ENCODE data around the gene LPAR3.

Gene LPAR3

GRCh38 chr1:84847253-84848250 lies 45.5 kb downstream of the LPAR3 start:
- peak overlapping the region; percentile 25; the same call in 1 of the 2 replicates for H3K27ac ChIP-seq (ENCODE audit: extremely low read depth, low read depth, low read length)
- no peaks in the 10 kb centered on the region for H3K9me3 ChIP-seq (ENCODE audit: control insufficient read depth, insufficient read depth, low read depth, low read length)
- POLR2A ChIA-PET, result no interaction called here
- H3K4me3 ChIP-seq (ENCODE audit: low read depth, low read length), result no peak overlapping the region
- peaks cover 17% of the 10 kb centered on the region for H3K4me1 ChIP-seq (ENCODE audit: control insufficient read depth, insufficient read depth, low read length)
- no peaks in the 10 kb centered on the region for H3K36me3 ChIP-seq (ENCODE audit: control insufficient read depth in 2 of 2, insufficient read depth in 1 of 2, low read length in 2 of 2)
- CTCF ChIA-PET, result interaction anchor here (0.6 to 1.3 kb wide), 4 partner anchors 8 to 546 kb away, joined by 3 to 5 read pairs (median 4); partner anchors contain the start of gene SAMD13
- TF ChIP-seq ZNF76 (tag by site-specific recombination; IDR thresholded peaks at IDR 0.05; ENCODE audit: borderline replicate concordance, low read depth), result no peak
- TF ChIP-seq GFI1B (tag by site-specific recombination; IDR thresholded peaks at IDR 0.05), result no peak
- TF ChIP-seq ZNF132 (tag by site-specific recombination; IDR thresholded peaks at IDR 0.05; ENCODE audit: borderline replicate concordance), result no peak
- no peak for TF ChIP-seq ZNF19 (tag by site-specific recombination; IDR thresholded peaks at IDR 0.05; ENCODE audit: low read depth)
- TF ChIP-seq, protein P1, sequence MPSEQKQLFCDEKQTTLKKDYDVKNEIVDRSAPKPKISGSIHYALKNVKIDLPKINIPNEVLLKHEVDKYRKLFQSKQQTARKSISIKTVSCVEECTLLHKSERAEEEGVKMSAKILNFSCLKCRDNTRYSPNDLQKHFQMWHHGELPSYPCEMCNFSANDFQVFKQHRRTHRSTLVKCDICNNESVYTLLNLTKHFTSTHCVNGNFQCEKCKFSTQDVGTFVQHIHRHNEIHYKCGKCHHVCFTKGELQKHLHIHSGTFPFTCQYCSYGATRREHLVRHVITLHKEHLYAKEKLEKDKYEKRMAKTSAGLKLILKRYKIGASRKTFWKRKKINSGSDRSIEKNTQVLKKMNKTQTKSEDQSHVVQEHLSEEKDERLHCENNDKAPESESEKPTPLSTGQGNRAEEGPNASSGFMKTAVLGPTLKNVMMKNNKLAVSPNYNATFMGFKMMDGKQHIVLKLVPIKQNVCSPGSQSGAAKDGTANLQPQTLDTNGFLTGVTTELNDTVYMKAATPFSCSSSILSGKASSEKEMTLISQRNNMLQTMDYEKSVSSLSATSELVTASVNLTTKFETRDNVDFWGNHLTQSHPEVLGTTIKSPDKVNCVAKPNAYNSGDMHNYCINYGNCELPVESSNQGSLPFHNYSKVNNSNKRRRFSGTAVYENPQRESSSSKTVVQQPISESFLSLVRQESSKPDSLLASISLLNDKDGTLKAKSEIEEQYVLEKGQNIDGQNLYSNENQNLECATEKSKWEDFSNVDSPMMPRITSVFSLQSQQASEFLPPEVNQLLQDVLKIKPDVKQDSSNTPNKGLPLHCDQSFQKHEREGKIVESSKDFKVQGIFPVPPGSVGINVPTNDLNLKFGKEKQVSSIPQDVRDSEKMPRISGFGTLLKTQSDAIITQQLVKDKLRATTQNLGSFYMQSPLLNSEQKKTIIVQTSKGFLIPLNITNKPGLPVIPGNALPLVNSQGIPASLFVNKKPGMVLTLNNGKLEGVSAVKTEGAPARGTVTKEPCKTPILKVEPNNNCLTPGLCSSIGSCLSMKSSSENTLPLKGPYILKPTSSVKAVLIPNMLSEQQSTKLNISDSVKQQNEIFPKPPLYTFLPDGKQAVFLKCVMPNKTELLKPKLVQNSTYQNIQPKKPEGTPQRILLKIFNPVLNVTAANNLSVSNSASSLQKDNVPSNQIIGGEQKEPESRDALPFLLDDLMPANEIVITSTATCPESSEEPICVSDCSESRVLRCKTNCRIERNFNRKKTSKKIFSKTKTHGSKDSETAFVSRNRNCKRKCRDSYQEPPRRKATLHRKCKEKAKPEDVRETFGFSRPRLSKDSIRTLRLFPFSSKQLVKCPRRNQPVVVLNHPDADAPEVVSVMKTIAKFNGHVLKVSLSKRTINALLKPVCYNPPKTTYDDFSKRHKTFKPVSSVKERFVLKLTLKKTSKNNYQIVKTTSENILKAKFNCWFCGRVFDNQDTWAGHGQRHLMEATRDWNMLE (tag by site-specific recombination; conservative IDR thresholded peaks at IDR 0.05; ENCODE audit: low read depth), result no peak
- no peak for TF ChIP-seq ZSCAN16 (tag by site-specific recombination; IDR thresholded peaks at IDR 0.05)
- no peak for TF ChIP-seq ZNF311 (tag by site-specific recombination; IDR thresholded peaks at IDR 0.05; ENCODE audit: borderline replicate concordance)
- no peak for TF ChIP-seq ZNF677 (tag by site-specific recombination; IDR thresholded peaks at IDR 0.05)
- no peak for TF ChIP-seq KLF8 (tag by site-specific recombination; IDR thresholded peaks at IDR 0.05)
- peak; percentile 85 for TF ChIP-seq WT1 (tag by site-specific recombination; IDR thresholded peaks at IDR 0.05)
- peak; percentile 69 for TF ChIP-seq ZNF366 (tag by site-specific recombination; conservative IDR thresholded peaks at IDR 0.05)
- TF ChIP-seq, protein P2, sequence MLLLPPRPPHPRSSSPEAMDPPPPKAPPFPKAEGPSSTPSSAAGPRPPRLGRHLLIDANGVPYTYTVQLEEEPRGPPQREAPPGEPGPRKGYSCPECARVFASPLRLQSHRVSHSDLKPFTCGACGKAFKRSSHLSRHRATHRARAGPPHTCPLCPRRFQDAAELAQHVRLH (tag by site-specific recombination; IDR thresholded peaks at IDR 0.05), result 0 out of 2 replicates have a peak, but pooled peaks have one; percentile 22
- peak; percentile 55; the same call in 1 of the 2 replicates for TF ChIP-seq ZFP69B (tag by site-specific recombination; IDR thresholded peaks at IDR 0.05)
- no peak for TF ChIP-seq ZNF670 (tag by site-specific recombination; IDR thresholded peaks at IDR 0.05; ENCODE audit: low read depth)
- TF ChIP-seq, protein P3, sequence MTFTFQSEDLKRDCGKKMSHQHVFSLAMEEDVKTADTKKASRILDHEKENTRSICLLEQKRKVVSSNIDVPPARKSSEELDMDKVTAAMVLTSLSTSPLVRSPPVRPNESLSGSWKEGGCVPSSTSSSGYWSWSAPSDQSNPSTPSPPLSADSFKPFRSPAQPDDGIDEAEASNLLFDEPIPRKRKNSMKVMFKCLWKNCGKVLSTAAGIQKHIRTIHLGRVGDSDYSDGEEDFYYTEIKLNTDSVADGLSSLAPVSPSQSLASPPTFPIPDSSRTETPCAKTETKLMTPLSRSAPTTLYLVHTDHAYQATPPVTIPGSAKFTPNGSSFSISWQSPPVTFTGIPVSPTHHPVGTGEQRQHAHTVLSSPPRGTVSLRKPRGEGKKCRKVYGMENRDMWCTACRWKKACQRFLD (tag by site-specific recombination; IDR thresholded peaks at IDR 0.05), result no peak
- TF ChIP-seq SP2 (tag by site-specific recombination; IDR thresholded peaks at IDR 0.05), result no peak
- TF ChIP-seq ELK4 (IDR thresholded peaks at IDR 0.05; ENCODE audit: borderline replicate concordance, low read depth, low read length), result no peak
- TF ChIP-seq ZNF792 (tag by site-specific recombination; IDR thresholded peaks at IDR 0.05), result no peak
- no peak for TF ChIP-seq KLF17 (tag by site-specific recombination; IDR thresholded peaks at IDR 0.05)
- TF ChIP-seq ZNF768 (tag by site-specific recombination; IDR thresholded peaks at IDR 0.05), result no peak
- peak; percentile 44 for TF ChIP-seq PATZ1 (tag by site-specific recombination; IDR thresholded peaks at IDR 0.05)
- TF ChIP-seq, protein P4, sequence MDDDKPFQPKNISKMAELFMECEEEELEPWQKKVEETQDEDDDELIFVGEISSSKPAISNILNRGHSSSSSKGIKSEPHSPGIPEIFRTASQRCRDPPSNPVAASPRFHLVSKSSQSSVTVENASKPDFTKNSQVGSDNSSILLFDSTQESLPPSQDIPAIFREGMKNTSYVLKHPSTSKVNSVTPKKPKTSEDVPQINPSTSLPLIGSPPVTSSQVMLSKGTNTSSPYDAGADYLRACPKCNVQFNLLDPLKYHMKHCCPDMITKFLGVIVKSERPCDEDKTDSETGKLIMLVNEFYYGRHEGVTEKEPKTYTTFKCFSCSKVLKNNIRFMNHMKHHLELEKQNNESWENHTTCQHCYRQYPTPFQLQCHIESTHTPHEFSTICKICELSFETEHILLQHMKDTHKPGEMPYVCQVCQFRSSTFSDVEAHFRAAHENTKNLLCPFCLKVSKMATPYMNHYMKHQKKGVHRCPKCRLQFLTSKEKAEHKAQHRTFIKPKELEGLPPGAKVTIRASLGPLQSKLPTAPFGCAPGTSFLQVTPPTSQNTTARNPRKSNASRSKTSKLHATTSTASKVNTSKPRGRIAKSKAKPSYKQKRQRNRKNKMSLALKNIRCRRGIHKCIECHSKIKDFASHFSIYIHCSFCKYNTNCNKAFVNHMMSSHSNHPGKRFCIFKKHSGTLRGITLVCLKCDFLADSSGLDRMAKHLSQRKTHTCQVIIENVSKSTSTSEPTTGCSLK (tag by site-specific recombination; IDR thresholded peaks at IDR 0.05), result no peak
- TF ChIP-seq ZNF777 (tag by site-specific recombination; IDR thresholded peaks at IDR 0.05; ENCODE audit: borderline replicate concordance), result no peak
